Activated CD8-positive, alpha-beta memory T cell treated with anti-CD3 and anti-CD28 coated beads for 36 hours (primary cell): ENCODE results near the gene CYFIP1. TPM values are rescaled to one million over a fixed set of nuclear protein-coding genes. Genes with fewer than 3 reads are reported as not detected.

Experiments used
- CTCF ChIA-PET: fragments of 350-600 bp; sonication (Branson Sonifier 250); formaldehyde crosslinking; loops from one replicate; lab custom pipeline; 2021; ENCODE audit warnings: antibody characterized with exemption; lab: Charles Lee
- POLR2A ChIA-PET: fragments of 350-600 bp; sonication (Branson Sonifier 250); formaldehyde crosslinking; loops from one replicate; lab custom pipeline; 2021; ENCODE audit warnings: antibody characterized with exemption; lab: Charles Lee
- total RNA-seq, 2 experiments: library from RNA; stranded (reverse); gene quantifications; one replicate each; pipeline ENCODE4 v1.2.3, GENCODE V29; 2021

CYFIP1 gene
- total RNA-seq, 2 experiments from 2014 or later, result 23.3 to 24.3 TPM

DNA sequence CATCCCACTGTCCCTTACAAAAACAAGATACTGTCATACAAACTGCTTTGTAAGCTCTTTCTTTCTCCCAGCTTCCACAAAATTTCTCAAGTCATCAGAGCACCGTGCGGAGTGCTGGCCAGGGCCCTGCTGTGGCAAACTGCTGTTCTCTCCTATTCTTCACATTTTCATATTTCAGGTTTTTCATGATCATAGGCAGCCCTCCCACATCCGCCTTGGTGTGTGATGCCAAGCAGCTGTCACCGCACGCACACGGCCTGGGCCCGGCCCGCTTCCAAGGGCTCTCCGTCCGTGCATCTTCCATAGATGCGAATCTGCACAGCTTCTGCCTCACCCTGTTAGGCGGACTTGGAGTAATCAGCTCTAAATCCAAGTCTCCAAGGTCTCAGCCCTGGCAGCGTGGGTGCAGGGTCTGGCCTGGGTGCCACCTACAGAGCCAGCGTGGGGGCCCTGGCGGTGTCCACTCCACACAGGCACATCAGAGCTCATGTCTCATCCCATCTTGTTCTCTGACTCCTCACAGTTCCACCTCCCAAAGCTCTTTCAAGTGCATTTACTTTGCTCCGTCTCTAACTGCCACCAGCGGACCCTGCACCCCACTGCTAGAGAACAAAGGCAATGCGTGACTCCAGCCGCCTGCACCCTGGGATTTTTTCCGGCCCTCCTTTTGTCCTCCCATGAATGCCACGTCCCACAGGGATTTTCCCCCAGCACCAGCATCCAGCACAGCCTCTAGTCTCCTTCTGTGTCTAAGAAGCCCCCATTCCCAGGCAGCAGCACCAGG, 27.2 kb downstream of the CYFIP1 start:
- POLR2A ChIA-PET, result no interaction called here
- CTCF ChIA-PET, result no interaction called here

DNA sequence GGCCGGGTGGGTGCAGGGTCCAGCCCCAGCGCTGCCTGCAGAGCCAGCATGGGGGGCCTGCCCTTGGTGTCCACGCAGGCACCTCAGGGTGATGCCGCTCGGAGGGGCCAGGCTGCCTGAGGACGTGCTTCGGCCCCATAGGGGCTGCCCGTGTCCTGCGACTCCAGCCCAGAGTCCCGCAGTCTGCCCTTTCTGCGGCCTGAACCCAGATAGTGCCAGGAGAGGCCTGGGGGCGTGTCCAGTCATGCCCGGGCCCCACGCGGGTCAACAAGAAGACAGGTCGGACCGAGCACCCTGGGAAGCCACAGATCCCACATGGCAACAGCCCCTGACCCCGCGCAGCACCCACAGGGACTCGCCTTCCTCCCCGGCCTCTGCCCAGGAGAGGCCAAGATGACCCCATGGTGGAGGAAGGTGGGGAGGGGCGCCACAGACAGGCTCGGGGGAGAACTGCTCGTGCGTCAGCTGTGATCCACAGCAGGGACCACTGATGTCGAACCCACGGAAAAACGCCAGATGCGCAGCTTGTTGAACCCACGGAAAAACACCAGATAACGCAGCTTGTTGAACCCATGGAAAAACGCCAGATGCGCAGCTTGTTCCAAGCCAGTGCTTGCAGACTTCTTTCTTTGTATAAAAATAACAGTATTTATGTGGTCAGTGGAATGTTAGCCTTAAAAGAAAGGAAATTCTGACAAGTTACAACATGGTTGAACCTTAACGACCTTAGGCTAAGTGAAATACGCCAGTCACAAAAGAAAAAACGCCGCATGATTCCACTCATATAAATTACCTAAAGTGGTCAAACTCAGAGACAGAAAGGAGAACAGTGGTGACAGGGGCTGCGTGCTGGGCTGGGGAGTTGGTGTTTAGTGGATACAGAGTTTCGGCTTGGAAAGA, 28.5 kb downstream of the CYFIP1 start:
- CTCF ChIA-PET, result no interaction called here
- POLR2A ChIA-PET, result no interaction called here

GRCh38 chr15:22951031-22951380, 29.2 kb downstream of the CYFIP1 start:
- POLR2A ChIA-PET, result no interaction called here
- CTCF ChIA-PET, result no interaction called here

- POLR2A ChIA-PET, result no interaction called here
- CTCF ChIA-PET, result no interaction called here
Observed at GRCh38 chr15:22950256-22950990, 29.7 kb downstream of the CYFIP1 start.

- CTCF ChIA-PET, result no interaction called here
- POLR2A ChIA-PET, result no interaction called here
Observed at GRCh38 chr15:22949074-22949547, 31.1 kb downstream of the CYFIP1 start.

DNA sequence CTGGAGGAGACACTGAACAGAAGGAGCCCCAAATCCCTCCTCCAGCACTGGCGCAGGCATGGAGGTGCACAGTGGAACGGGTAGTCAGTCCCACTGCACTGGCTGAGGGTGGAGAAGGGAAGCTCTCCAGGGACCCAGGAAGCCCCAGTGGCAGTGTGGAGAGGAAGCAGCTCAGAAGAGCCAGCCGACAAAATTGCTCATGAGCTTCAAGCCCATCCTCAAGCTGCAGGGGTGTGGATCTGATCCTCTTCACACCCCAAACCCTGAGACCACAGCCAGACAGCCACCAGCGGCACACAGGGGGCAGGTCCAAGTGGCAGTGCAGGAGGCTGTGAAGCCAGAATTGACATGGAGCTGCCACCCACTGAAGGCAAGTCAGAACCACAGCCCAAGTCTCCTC, 32.1 kb downstream of the CYFIP1 start:
- ChIA-PET CTCF (no interaction called here), POLR2A (no interaction called here)

- ChIA-PET CTCF (no interaction called here), POLR2A (no interaction called here)
Observed at GRCh38 chr15:22947101-22948000, 32.8 kb downstream of the CYFIP1 start.

DNA sequence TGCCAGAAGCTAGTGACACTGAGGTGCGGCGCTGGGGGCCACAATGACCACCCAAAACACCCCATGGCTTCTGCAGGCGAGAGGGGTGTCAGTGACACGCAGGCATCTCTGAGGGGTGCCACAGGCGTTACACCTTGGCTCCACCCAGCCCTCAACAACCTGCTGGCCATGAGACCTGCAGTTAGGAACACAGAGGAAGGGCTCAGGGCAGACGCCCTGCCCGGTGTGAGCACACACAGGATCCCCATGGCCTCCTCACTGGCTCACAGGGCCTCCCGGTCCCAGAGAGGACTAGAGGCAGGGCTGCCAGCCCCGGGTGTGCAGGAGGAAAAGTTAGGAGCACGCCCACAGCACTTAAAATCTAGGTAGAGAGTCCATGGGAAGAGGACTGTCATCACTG, 35.1 kb downstream of the CYFIP1 start:
- ChIA-PET CTCF (no interaction called here), POLR2A (no interaction called here)

- ChIA-PET POLR2A (no interaction called here), CTCF (no interaction called here)
Observed at GRCh38 chr15:22944651-22945050, 35.5 kb downstream of the CYFIP1 start.

DNA sequence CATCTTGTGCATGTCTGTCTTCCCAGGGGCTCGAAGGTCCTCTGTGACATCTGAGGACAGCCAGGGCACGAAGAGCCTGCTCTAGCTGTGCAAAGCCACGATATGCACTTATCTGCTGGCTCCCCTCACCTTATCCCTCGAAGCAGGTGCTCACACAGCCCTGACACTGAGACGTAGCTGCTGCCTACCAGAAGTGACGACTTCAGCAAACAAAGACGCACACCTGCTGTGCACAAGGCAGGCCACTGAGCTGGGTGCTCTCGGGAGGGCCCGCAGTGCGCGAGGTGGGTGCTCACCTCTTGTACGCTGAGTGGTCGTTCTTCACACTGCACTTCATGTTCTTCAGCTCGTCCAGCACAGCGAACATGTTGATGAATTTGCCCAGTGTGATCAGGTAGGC, 37.3 kb downstream of the CYFIP1 start:
- CTCF ChIA-PET, result no interaction called here
- POLR2A ChIA-PET, result no interaction called here

DNA sequence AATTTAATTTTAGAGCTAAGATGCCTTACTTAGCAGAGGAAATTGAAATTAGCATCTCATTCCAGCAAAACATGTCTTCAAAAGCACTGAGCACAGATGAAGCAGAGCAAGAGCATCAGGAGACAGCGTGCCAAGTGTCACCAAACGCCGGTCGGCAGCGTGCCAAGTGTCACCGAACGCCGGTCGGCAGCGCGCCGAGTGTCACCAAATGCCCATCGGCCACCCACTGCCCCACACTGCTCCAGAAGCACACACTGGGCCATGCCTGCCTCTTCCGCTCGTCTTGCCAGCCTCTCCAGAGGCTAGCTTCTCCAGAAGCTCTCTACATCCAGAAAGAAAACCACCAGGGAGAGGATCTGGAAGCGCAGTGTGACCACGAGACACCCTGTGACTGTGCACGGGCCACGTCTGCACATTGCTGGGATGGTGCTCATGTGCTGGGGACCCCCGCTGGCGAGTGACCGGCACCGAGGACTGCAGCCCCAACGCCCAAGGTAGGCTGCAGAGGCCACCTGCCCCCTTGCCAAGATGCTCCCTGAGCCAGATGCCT, 37.8 kb downstream of the CYFIP1 start:
- CTCF ChIA-PET, result no interaction called here
- POLR2A ChIA-PET, result no interaction called here

DNA sequence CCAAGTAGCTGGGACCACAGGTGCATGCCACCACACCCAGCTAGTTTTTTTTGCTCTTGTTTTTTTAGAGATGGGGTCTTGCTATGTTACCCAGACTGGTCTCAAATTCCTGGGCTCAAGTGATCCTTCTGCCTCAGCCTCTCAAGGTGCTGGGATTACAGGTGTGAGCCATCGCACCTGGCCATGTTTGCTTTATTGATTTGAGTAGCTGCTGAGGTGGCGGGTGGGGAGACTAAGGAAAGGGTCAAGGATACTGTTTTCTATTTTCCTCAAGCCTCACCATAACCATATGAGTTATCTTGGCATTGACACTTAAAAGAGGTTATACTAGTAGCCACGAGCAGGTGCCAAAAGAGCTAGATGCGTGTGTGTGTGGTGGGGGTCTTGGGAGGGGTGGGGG, 39.0 kb downstream of the CYFIP1 start:
- CTCF ChIA-PET, result no interaction called here
- POLR2A ChIA-PET, result no interaction called here

GRCh38 chr15:22939652-22940061, 40.5 kb downstream of the CYFIP1 start:
- ChIA-PET POLR2A (no interaction called here), CTCF (no interaction called here)

DNA sequence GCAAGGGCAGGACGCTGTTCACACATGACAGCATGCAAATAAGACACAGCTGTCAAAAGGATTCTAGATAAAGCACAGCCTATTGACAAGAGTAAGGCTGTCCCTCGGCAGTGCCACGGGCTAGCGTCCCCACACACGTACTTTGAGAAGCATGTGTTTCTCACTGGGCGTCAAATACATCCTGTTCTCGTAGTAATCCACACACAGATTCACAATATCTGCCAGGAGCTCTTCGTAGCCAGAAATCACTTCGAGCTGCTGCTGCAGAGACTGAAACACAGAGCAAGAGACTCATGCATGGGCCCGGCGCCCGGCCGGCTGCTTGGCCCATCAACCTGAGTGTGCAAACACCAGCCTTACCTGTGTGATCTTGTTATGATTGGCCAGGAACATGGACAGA, 41.1 kb downstream of the CYFIP1 start:
- ChIA-PET POLR2A (no interaction called here), CTCF (no interaction called here)

DNA sequence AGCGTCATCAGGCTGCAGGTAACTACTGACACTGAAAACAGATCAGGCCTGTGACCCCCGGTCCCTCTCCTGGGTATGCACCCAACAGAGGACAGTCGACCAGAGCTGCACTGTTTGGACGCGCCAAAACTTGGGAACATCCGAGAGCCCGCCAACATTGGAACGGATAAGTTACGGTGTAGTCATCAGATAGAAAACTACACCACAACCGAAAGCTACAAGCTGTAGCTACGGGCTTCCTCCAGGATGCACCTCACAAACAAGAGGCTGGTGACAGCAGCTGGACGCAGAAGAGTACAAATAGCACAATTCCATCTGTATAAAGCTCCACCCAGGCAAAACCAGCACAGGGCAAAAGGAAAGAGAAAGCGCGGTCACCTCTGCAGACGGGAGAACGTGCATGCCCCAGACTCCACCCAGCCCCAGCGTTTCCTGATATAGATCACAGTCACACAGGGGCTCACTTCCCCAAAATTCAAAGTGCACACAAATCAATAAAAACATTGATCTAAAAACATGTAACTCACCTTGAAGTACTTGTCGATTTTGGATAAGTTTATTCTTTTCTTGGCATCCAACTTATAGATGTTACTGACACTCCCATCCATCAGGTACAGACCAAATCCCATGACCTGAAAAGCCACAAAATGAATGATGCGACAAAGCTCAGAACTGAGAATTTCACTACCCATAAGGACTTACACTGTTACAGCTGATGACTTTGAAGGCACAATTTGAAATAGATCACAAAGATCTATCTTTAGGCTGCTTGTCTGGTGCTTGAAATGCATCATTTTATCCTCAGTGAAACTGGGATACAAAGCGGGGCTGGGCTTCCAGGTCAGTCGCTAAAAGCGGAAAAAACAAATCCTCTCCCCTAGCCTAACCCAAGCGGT, 43.3 kb downstream of the CYFIP1 start:
- CTCF ChIA-PET, result no interaction called here
- POLR2A ChIA-PET, result no interaction called here

GRCh38 chr15:22933641-22934061, 46.5 kb downstream of the CYFIP1 start:
- ChIA-PET POLR2A (no interaction called here), CTCF (no interaction called here)

DNA sequence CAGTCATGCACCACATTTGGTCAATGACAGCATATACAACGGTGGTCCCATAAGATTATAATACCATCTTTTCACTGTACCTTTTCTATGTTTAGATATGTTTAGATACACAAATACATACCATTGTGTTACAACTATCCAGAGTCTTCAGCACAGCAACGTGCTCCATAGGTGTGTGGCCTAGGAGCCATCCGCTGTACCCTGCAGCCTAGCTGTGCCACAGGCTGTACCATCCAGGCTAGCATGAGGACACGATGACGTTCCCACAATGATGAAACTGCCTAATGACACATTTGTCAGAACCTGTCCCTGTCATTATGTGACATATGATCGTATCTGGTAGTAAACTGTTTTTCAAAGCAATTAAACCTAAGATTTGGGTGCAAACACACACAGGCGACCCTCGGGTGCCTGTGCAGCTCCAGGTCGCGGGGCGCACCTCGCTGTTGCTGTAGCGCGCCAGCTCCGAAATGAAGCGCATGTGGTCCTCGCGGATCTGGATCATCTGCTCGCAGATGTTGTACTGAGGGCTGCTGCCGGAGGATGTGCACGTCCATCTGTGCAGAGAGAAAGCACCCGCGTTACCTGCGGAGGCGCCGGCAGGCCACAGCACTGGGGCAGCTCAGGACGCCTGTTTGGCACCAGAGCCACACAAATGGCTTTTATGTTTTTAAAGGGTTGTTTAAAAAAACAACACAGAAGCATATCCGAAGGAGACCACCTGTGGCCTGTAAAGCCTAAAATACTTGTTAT, 48.2 kb downstream of the CYFIP1 start:
- POLR2A ChIA-PET, result no interaction called here
- CTCF ChIA-PET, result no interaction called here
